GM18502 (cell line): ENCODE measurements around the gene CHCHD1.
"Not testable (repeated sequence)": the region's sequence is repeated elsewhere in the genome, so short reads cannot be mapped to it uniquely, and the experiment has no call there.

Experiments used
- ATAC-seq: cut with Tn5 transposase; IDR thresholded peaks from one replicate; pipeline ENCODE4 v1.9.1; 2021; ENCODE audit warnings: mild to moderate bottlenecking; ENCODE audit not compliant: unreplicated experiment, poor library complexity

The CHCHD1 gene

DNA sequence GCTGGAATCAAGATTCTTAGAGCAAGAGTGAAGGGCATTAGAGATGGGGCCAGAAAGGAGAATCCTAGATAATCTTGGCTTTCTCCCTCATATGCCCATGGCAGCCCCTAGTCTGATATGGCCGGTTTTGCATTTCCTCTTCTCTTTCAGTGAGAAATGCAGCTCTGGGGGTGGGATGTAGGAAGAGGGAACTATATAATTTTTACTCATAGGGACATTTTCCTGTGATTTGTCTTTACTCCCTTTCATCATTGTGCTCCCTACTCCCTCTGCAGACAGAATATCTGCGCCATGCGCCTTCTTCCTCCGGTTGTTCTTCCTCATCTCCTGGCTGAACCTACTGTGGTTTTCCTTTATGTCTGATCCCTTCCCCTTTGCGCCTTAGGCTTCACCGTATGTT, 16.8 kb upstream of the CHCHD1 start:
- no peak for ATAC-seq

DNA sequence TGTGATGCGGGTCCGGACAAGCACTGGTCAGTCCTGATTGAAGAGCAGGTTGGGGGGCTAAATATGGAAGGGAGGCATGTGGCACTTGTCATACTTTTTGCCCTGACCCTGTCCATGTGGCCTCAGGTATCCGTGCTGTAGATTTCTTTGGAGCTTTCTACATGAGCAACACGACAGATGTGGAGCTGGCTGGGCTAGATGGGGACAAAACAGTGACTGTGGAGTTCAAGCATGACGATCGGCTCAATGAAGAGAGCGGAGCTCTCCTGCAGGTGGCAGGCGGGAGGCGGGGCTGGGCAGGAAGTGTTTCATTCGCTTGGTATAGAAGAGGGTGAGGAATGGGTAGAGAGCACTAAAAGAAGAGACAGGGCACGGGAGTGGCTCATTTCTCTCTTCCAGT, 13.0 kb upstream of the CHCHD1 start:
- ATAC-seq: no peak

GRCh38 chr10:73769396-73769795, 12.5 kb upstream of the CHCHD1 start:
- ATAC-seq: no peak

- peak; percentile 42 for ATAC-seq
These were observed 10.0 kb upstream of the CHCHD1 start for GRCh38 chr10:73771722-73772280.

DNA sequence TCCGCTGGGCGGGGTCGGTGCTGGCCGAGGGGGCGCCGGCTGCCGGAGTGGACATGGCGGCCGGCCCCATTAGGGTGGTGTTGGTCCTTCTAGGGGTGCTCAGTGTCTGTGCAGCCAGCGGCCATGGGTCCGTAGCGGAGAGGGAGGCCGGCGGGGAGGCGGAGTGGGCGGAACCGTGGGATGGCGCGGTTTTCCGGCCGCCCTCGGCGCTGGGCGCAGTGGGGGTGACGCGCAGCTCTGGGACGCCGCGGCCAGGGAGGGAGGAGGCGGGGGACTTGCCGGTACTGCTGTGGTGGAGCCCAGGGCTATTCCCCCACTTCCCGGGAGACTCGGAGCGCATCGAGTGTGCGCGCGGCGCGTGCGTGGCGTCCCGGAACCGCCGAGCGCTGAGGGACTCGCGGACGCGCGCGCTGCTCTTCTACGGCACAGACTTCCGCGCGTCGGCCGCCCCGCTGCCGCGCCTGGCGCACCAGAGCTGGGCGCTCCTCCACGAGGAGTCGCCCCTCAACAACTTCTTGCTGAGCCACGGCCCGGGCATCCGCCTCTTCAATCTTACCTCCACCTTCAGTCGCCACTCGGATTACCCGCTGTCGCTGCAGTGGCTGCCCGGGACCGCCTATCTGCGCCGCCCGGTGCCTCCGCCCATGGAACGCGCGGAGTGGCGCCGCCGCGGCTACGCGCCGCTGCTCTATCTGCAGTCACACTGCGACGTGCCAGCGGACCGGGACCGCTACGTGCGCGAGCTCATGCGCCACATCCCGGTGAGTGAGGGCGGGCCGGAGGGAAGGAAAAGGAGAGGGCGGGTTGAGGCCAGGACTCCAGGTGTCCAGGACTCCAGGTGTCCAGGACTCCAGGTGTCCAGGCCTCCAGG, 9.3 kb upstream of the CHCHD1 start:
- ATAC-seq: peak; percentile 67

- ATAC-seq: peak; percentile 2
These were observed 8.5 kb upstream of the CHCHD1 start for GRCh38 chr10:73773152-73773879.

GRCh38 chr10:73774637-73775036, 7.2 kb upstream of the CHCHD1 start:
- no peak for ATAC-seq

GRCh38 chr10:73779018-73779417, 2.8 kb upstream of the CHCHD1 start:
- no peak for ATAC-seq

DNA sequence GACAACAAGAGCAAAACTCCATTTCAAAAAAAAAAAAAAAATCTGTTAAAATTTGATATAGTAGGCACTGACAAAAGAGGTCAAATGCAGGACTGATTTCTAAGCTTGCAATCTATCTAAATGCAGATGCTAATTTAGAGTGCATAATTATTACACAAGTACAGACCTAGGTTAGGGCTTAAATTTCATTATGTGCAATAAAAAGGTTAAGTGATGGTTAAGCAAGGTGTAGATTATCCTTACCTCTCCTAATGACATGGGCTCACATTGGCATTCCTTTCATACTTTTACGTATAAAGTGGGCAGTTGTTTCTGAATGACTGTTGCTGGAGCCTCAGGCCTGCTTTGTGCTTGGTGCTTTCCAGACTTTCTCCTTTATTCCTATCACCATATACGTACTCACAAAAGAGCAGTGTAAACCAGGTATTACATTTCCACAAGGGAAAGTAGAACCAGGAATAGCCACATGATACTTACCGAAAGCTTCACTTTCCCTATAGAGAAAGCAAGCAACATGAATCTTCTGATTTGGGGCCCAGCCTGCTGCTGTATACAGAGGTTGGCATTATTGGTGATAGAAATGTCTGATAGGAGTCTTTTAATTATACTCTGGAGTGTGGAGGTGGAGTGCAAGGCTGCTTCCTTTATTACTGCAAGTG, 2.2 kb upstream of the CHCHD1 start:
- ATAC-seq: no peak

- ATAC-seq: no peak
These were observed 1.5 kb upstream of the CHCHD1 start for GRCh38 chr10:73780301-73780700.

- ATAC-seq: no peak
These were observed 882 bp upstream of the CHCHD1 start for GRCh38 chr10:73780966-73781365.

- ATAC-seq: no peak
These were observed 335 bp upstream of the CHCHD1 start for GRCh38 chr10:73781548-73781878.

DNA sequence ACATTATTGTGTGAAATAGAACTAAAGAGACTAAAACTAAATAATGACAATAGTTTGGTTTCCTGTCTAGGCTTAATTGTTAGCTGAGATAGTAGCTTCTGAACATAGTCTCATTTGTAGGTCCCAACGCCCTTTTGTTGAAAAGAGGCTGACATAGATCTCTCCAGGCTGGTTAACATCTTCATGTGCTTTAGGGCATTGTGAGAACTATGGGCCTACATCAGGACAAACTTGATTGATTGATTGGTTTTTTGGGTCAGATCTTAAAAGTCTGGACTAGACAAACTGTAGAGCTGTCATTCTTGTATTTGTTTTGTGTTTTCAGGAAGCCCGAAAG, 869 bp downstream of the CHCHD1 start:
- no peak for ATAC-seq

- ATAC-seq: peak; percentile 80
These were observed 3.4 kb downstream of the CHCHD1 start, which contains the start of gene ZSWIM8 for GRCh38 chr10:73785211-73785720. ZSWIM8 (plus strand) TSS chr10:73785606; CDS start chr10:73785879, 273 bp downstream.

GRCh38 chr10:73785721-73786511, 4.1 kb downstream of the CHCHD1 start:
- ATAC-seq: peak; percentile 28

DNA sequence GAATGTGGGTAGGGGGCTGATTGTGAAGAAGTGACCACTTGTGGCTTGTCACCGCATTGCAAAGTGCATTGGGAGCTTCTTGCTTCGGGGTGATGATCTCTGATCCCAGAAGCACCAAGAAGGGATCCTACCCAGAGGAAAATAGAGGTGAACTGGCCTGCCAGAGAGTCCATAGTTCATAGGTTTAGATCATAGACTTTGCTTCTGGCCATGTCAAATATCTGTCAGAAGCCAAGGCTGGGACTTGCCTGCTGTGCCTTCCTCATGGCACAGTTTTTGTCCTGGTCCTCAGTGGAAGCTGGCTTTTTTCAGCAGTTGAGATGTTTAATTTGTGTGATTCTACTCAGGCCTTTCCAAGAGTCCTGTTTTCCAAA, 4.7 kb downstream of the CHCHD1 start:
- ATAC-seq: no peak

DNA sequence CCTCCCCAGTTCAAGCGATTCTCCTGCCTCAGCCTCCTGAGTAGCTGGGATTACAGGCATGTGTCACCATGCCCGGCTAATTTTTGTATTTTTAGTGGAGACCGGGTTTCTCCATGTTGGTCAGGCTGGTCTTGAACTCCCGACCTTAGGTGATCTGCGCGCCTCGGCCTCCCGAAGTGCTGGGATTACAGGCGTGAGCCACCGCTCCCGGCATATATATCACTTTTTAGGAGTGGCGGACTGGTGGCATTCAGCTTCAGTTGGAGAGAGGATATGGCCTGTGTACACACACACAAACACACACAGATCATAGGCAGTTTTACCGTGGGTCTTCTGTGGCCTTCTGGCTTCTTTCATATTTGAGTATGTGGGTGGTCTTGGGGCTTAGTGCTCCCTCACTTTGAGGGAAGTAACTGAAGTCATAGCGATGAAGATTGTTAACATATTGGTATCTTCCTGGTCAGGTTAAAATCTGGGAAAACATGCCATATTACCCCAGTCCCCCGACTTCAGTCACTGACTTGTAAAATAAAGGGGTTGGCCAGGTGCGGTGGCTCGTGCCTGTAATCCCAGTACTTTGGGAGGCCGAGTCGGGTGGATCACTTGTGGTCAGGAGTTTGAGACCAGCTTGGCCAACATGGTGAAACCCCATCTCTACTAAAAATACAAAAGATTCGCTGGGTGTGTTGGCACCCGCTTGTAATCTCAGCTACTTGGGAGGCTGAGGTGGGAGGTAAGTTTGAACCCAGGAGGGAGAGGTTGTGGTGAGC, 5.4 kb downstream of the CHCHD1 start:
- not testable (repeated sequence) for ATAC-seq

DNA sequence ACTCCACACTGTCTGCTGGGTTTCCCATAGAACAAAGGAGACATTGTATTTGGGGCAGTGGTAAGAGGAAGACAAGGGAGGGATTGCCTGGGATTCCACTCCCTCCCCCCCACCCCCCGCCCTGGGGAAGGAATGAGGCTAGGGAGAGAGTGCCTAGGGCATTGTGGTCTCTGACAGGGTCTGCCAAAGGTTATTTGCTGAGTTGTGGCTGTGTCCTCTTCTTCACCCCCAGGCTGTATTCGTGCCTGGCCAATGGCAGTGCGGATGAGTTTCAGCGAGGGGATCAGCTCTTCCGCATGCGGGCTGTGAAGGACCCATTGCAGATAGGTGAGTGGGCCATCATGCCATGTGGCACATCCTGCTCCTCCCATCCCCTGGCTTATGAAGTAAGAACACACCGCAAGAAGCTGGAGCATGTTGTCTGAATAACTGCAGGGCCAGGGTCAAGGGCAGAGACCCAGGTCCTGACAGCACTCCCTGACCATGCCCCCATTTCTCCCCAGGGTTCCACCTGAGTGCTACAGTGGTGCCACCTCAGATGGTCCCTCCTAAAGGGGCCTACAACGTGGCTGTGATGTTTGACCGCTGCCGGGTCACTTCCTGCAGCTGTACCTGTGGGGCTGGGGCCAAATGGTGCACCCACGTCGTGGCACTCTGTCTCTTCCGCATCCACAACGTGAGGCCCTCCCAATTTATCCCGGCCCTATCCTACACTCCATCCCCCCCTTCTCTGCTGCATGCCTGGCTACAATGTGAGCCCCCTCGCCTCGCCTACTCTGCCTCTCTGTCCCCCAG, 7.2 kb downstream of the CHCHD1 start:
- ATAC-seq: no peak
